GM12875 (cell line): ENCODE data around the gene USP6NL.

ENCODE experiments used
- H3K4me3 ChIP-seq: one replicate; pipeline ENCODE4 v1.5.1; 2011; ENCODE audit warnings: low read depth, low read length, control low read depth
- CTCF ChIP-seq: IDR thresholded peaks from 2 replicates; pipeline ENCODE4 v1.5.1; 2011; ENCODE audit warnings: low read depth, mild to moderate bottlenecking, control low read depth, inconsistent platforms, low read length, moderate library complexity, borderline replicate concordance; ENCODE audit not compliant: insufficient read depth

The USP6NL gene

GRCh38 chr10:11611248-11612020 lies at the start of gene USP6NL:
Gene USP6NL, minus strand, starts transcription at chr10:11611650. Its CDS starts 14,016 bp downstream, at chr10:11597634.
- no peak for TF ChIP-seq CTCF
- peak within 1 kb of the TSS; percentile 56 for H3K4me3 ChIP-seq

GRCh38 chr10:11658801-11659368 lies 47.4 kb upstream of the USP6NL start:
- no peak for TF ChIP-seq CTCF
- H3K4me3 ChIP-seq, result no peak overlapping the region

GRCh38 chr10:11655836-11656235 lies 44.4 kb upstream of the USP6NL start:
- H3K4me3 ChIP-seq, result no peak overlapping the region
- no peak for TF ChIP-seq CTCF

- TF ChIP-seq CTCF, result no peak
- H3K4me3 ChIP-seq, result no peak overlapping the region
Observed at GRCh38 chr10:11654659-11655058, 43.2 kb upstream of the USP6NL start.

- TF ChIP-seq CTCF, result no peak
- H3K4me3 ChIP-seq, result no peak overlapping the region
Observed at GRCh38 chr10:11653758-11654471, 42.5 kb upstream of the USP6NL start.

- no peak for TF ChIP-seq CTCF
Observed at GRCh38 chr10:11647676-11648075, 36.2 kb upstream of the USP6NL start.

GRCh38 chr10:11646450-11646849 lies 35.0 kb upstream of the USP6NL start:
- TF ChIP-seq CTCF, result no peak
- H3K4me3 ChIP-seq, result no peak overlapping the region

More at GRCh38 chr10:11647676-11648075, 36.2 kb upstream of the USP6NL start:
- no peak overlapping the region for H3K4me3 ChIP-seq
